BE2C (cell line): ENCODE data around the gene TSKU.

Source experiments
- DNase-seq: peaks from one replicate; pipeline ENCODE4 v3.0.0-alpha.2; 2020
- H3K27me3 ChIP-seq: fragments of 250-450 bp; sonication (Bioruptor Pico); 2 replicates; pipeline ENCODE4 v1.5.1; 2020; ENCODE audit warnings: mild to moderate bottlenecking
- H3K36me3 ChIP-seq: fragments of 250-450 bp; sonication (Bioruptor Pico); 2 replicates; pipeline ENCODE4 v1.5.1; 2020; ENCODE audit warnings: mild to moderate bottlenecking
- H3K4me1 ChIP-seq: fragments of 250-450 bp; sonication (Bioruptor Pico); 2 replicates; pipeline ENCODE4 v1.5.1; 2020
- H3K4me3 ChIP-seq: 2 replicates; pipeline ENCODE4 v1.5.1; 2011; ENCODE audit warnings: low read depth, low read length
- H3K9me3 ChIP-seq: fragments of 250-450 bp; sonication (Bioruptor Pico); 2 replicates; pipeline ENCODE4 v1.5.1; 2020
- TF ChIP-seq, protein P1 (sequence below): IDR thresholded peaks from 2 replicates; pipeline ENCODE4 v1.5.1; 2012; ENCODE audit warnings: mild to moderate bottlenecking, low read depth, low read length

Gene TSKU

GRCh38 chr11:76839311-76839710, 56.2 kb downstream of the TSKU start:
- TF ChIP-seq, protein P1, sequence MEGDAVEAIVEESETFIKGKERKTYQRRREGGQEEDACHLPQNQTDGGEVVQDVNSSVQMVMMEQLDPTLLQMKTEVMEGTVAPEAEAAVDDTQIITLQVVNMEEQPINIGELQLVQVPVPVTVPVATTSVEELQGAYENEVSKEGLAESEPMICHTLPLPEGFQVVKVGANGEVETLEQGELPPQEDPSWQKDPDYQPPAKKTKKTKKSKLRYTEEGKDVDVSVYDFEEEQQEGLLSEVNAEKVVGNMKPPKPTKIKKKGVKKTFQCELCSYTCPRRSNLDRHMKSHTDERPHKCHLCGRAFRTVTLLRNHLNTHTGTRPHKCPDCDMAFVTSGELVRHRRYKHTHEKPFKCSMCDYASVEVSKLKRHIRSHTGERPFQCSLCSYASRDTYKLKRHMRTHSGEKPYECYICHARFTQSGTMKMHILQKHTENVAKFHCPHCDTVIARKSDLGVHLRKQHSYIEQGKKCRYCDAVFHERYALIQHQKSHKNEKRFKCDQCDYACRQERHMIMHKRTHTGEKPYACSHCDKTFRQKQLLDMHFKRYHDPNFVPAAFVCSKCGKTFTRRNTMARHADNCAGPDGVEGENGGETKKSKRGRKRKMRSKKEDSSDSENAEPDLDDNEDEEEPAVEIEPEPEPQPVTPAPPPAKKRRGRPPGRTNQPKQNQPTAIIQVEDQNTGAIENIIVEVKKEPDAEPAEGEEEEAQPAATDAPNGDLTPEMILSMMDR, result no peak
- Histone ChIP-seq H3K27me3 (no peaks in the 10 kb centered on the region), H3K4me3 (no peak overlapping the region), H3K4me1 (no peaks in the 10 kb centered on the region), H3K36me3 (no peaks in the 10 kb centered on the region), H3K9me3 (no peaks in the 10 kb centered on the region)
- DNase-seq, result no peak

- no peaks in the 10 kb centered on the region for H3K4me1 ChIP-seq
- no peaks in the 10 kb centered on the region for H3K36me3 ChIP-seq
- no peak for DNase-seq
- H3K27me3 ChIP-seq, result no peaks in the 10 kb centered on the region
- H3K9me3 ChIP-seq, result no peaks in the 10 kb centered on the region
- no peak overlapping the region for H3K4me3 ChIP-seq
- TF ChIP-seq, protein P1, result no peak
Observed at GRCh38 chr11:76841923-76842452, 58.8 kb downstream of the TSKU start.

DNA sequence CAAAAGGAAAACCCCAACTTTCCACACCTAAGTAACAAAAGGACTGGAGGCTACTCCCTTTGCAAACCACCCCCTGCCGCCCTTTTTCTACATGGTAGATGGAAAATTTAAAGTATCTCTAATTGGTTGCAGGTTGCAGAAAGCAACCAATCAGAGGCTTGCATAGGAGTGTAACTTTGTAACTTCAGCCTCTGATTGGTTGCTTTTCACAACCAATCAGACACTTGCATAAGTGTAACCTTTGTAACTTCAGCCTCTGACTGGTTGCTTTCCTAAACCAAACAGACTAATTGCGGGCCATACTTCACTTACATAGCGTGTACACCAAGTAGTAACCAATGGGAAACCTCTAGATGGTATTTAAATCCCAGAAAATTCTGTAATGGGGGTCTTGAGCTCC, 60.8 kb downstream of the TSKU start:
- Histone ChIP-seq H3K36me3 (no peaks in the 10 kb centered on the region), H3K27me3 (no peaks in the 10 kb centered on the region), H3K4me1 (no peaks in the 10 kb centered on the region), H3K9me3 (no peaks in the 10 kb centered on the region), H3K4me3 (no peak overlapping the region)
- no peak for DNase-seq
- TF ChIP-seq, protein P1, result no peak

- no peaks in the 10 kb centered on the region for H3K4me1 ChIP-seq
- H3K36me3 ChIP-seq, result no peaks in the 10 kb centered on the region
- TF ChIP-seq, protein P1, result no peak
- no peaks in the 10 kb centered on the region for H3K9me3 ChIP-seq
- DNase-seq, result no peak
- H3K4me3 ChIP-seq, result no peak overlapping the region
- H3K27me3 ChIP-seq, result no peaks in the 10 kb centered on the region
Observed at GRCh38 chr11:76844511-76844910, 61.4 kb downstream of the TSKU start.

DNA sequence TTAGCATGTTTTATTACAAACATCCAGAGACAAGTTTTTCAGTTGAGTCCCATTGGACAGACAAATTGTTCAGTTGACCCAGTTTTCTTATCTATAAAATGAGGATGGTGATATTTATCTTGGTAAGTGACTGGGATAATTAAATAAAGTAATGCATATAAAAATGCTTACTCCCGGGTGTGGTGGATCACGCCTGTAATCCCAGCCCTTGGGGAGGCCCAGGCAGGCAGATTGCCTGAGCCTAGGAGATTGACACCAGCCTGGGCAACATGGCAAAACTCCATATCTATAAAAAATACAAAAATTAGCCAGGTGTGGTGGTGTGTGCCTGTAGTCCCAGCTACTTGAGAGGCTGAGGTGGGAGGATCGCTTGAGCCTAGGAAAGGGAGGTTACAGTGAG, 61.9 kb downstream of the TSKU start:
- no peak for DNase-seq
- Histone ChIP-seq H3K9me3 (no peaks in the 10 kb centered on the region), H3K4me1 (no peaks in the 10 kb centered on the region), H3K4me3 (no peak overlapping the region), H3K36me3 (no peaks in the 10 kb centered on the region), H3K27me3 (no peaks in the 10 kb centered on the region)
- TF ChIP-seq, protein P1, result no peak

DNA sequence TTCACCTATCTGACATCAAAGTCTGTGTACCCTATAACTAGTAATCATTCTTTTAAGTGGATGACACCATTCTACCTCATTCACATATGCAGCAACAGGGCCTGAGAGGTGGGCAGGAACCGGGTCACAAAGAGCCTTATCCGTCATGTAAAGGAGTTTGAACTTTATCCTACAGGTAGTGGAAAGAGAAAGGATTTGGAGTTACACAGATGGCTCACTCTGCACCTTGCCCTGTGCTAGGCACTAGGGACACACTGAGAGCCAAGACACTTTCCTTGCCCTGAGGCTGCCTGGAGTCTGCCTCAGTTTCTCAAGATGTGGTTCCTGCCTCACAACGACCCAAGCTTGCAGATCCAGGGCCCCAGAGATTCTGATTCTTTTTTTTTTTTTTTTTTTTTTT, 63.3 kb downstream of the TSKU start:
- Histone ChIP-seq H3K27me3 (no peaks in the 10 kb centered on the region), H3K4me1 (no peaks in the 10 kb centered on the region), H3K9me3 (no peaks in the 10 kb centered on the region), H3K4me3 (no peak overlapping the region), H3K36me3 (no peaks in the 10 kb centered on the region)
- no peak for DNase-seq
- TF ChIP-seq, protein P1, result no peak
